Measurements from ENCODE around the gene SLC66A1. TPM values are rescaled to one million over a fixed set of nuclear protein-coding genes. Genes with fewer than 3 reads are reported as not detected.

The SLC66A1 gene
- total RNA-seq, 2 experiments from 2014 or later: 2.3 to 3.7 TPM

GRCh38 chr1:19374926-19375325 lies 62.8 kb downstream of the SLC66A1 start:
- ChIA-PET CTCF (no interaction called here), POLR2A (interaction anchor here (1.4 kb wide), 1 partner anchor 16 kb away, joined by 3 read pairs; no protein-coding TSS in a partner anchor)
- peaks cover 25% of the 10 kb centered on the region for H3K4me1 Mint-ChIP-seq (ENCODE audit: low read depth)
- Histone ChIP-seq H3K4me3 (ENCODE audit: low read length) (no peak overlapping the region), H3K4me1 (ENCODE audit: insufficient read depth, low read length) (peaks cover 17% of the 10 kb centered on the region), H3K27ac (ENCODE audit: low read depth in 1 of 2, low read length in 2 of 2) (no peak overlapping the region), H3K9me3 (ENCODE audit: control insufficient read depth in 1 of 2, insufficient read depth in 1 of 2, low read length in 2 of 2) (no peaks in the 10 kb centered on the region), H3K27me3 (ENCODE audit: control insufficient read depth in 1 of 2, insufficient read depth in 2 of 2, low read length in 2 of 2) (no peaks in the 10 kb centered on the region), H3K36me3 (ENCODE audit: insufficient read depth, low read length) (peaks cover 84% of the 10 kb centered on the region)
- no peak for ATAC-seq (ENCODE audit: poor library complexity)
- H3K36me3 Mint-ChIP-seq (ENCODE audit: low read depth): peaks cover 78% of the 10 kb centered on the region
- TF ChIP-seq, protein P1, sequence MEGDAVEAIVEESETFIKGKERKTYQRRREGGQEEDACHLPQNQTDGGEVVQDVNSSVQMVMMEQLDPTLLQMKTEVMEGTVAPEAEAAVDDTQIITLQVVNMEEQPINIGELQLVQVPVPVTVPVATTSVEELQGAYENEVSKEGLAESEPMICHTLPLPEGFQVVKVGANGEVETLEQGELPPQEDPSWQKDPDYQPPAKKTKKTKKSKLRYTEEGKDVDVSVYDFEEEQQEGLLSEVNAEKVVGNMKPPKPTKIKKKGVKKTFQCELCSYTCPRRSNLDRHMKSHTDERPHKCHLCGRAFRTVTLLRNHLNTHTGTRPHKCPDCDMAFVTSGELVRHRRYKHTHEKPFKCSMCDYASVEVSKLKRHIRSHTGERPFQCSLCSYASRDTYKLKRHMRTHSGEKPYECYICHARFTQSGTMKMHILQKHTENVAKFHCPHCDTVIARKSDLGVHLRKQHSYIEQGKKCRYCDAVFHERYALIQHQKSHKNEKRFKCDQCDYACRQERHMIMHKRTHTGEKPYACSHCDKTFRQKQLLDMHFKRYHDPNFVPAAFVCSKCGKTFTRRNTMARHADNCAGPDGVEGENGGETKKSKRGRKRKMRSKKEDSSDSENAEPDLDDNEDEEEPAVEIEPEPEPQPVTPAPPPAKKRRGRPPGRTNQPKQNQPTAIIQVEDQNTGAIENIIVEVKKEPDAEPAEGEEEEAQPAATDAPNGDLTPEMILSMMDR (IDR thresholded peaks at IDR 0.05): no peak
- intact Hi-C loops (cut with DNase I, micrococcal nuclease): no loop called here
- H3K4me3 Mint-ChIP-seq: no peak overlapping the region
- no peaks in the 10 kb centered on the region for H3K27me3 Mint-ChIP-seq
- no peaks in the 10 kb centered on the region for H3K9me3 Mint-ChIP-seq
- no peak for DNase-seq
- peak overlapping the region; percentile 67 for H3K27ac Mint-ChIP-seq

- H3K4me1 Mint-ChIP-seq (ENCODE audit: low read depth): peaks cover 17% of the 10 kb centered on the region
- no peak overlapping the region for H3K4me3 ChIP-seq (ENCODE audit: low read length)
- H3K36me3 Mint-ChIP-seq (ENCODE audit: low read depth): peaks cover 79% of the 10 kb centered on the region
- ChIA-PET POLR2A (interaction anchor here (1.4 kb wide), 1 partner anchor 15 kb away, joined by 3 read pairs; no protein-coding TSS in a partner anchor), CTCF (interaction anchor here (0.6 kb wide), 1 partner anchor 28 kb away, joined by 3 read pairs; no protein-coding TSS in a partner anchor)
- H3K27me3 ChIP-seq (ENCODE audit: control insufficient read depth in 1 of 2, insufficient read depth in 2 of 2, low read length in 2 of 2): no peaks in the 10 kb centered on the region
- H3K27ac ChIP-seq (ENCODE audit: low read depth in 1 of 2, low read length in 2 of 2): no peak overlapping the region
- no peaks in the 10 kb centered on the region for H3K9me3 Mint-ChIP-seq
- intact Hi-C loops (cut with DNase I, micrococcal nuclease): no loop called here
- TF ChIP-seq, protein P1 (IDR thresholded peaks at IDR 0.05): no peak
- peaks cover 91% of the 10 kb centered on the region for H3K36me3 ChIP-seq (ENCODE audit: insufficient read depth, low read length)
- H3K4me3 Mint-ChIP-seq: no peak overlapping the region
- H3K9me3 ChIP-seq (ENCODE audit: control insufficient read depth in 1 of 2, insufficient read depth in 1 of 2, low read length in 2 of 2): no peaks in the 10 kb centered on the region
- H3K27ac Mint-ChIP-seq: peak overlapping the region; percentile 67
- H3K27me3 Mint-ChIP-seq: no peaks in the 10 kb centered on the region
- ATAC-seq (ENCODE audit: poor library complexity) (no peak), DNase-seq (no peak)
- H3K4me1 ChIP-seq (ENCODE audit: insufficient read depth, low read length): peaks cover 15% of the 10 kb centered on the region
Observed at GRCh38 chr1:19375631-19376400, 63.7 kb downstream of the SLC66A1 start.

GRCh38 chr1:19376428-19377372 lies 64.6 kb downstream of the SLC66A1 start:
- Histone ChIP-seq H3K27me3 (ENCODE audit: control insufficient read depth in 1 of 2, insufficient read depth in 2 of 2, low read length in 2 of 2) (no peaks in the 10 kb centered on the region), H3K36me3 (ENCODE audit: insufficient read depth, low read length) (peaks cover 83% of the 10 kb centered on the region), H3K9me3 (ENCODE audit: control insufficient read depth in 1 of 2, insufficient read depth in 1 of 2, low read length in 2 of 2) (no peaks in the 10 kb centered on the region), H3K4me3 (ENCODE audit: low read length) (no peak overlapping the region), H3K4me1 (ENCODE audit: insufficient read depth, low read length) (peaks cover 13% of the 10 kb centered on the region), H3K27ac (ENCODE audit: low read depth in 1 of 2, low read length in 2 of 2) (no peak overlapping the region)
- no peak for DNase-seq
- POLR2A ChIA-PET: no interaction called here
- TF ChIP-seq, protein P1 (IDR thresholded peaks at IDR 0.05): no peak
- intact Hi-C loops (cut with DNase I, micrococcal nuclease): no loop called here
- CTCF ChIA-PET: interaction anchor here (0.6 to 1.0 kb wide), 2 partner anchors 27 to 206 kb away, joined by 3 read pairs; no protein-coding TSS in a partner anchor
- Mint-ChIP-seq H3K36me3 (ENCODE audit: low read depth) (peaks cover 86% of the 10 kb centered on the region), H3K4me3 (no peak overlapping the region), H3K27me3 (no peaks in the 10 kb centered on the region), H3K27ac (no peak overlapping the region), H3K4me1 (ENCODE audit: low read depth) (peaks cover 16% of the 10 kb centered on the region), H3K9me3 (no peaks in the 10 kb centered on the region)
- no peak for ATAC-seq (ENCODE audit: poor library complexity)
